BJ (cell line): ENCODE data around the gene FADS1. TPM values are rescaled to one million over a fixed set of nuclear protein-coding genes. Genes with fewer than 3 reads are reported as not detected.

Source experiments
- CTCF ChIA-PET: fragments of 350-600 bp; formaldehyde crosslinking; extraction: SDS; loops from one replicate; lab custom pipeline; 2021; ENCODE audit warnings: antibody characterized with exemption, inconsistent platforms; lab: Yijun Ruan, JAX
- POLR2A ChIA-PET: fragments of 300-600 bp; sonication (Branson Sonifier 250); formaldehyde crosslinking; extraction: SDS; loops from one replicate; lab custom pipeline; 2021; ENCODE audit warnings: antibody characterized with exemption; lab: Charles Lee
- DNase-seq: peaks from one replicate; pipeline ENCODE4 v3.0.0-alpha.2; 2011; ENCODE audit warnings: low read depth
- H3K27me3 ChIP-seq: 2 replicates; pipeline ENCODE4 v1.6.0; 2011; ENCODE audit warnings: low read length; ENCODE audit not compliant: control insufficient read depth, insufficient read depth
- H3K36me3 ChIP-seq: 2 replicates; pipeline ENCODE4 v1.5.1; 2011; ENCODE audit warnings: low read length; ENCODE audit not compliant: control insufficient read depth, insufficient read depth
- H3K4me3 ChIP-seq: 2 replicates; pipeline ENCODE4 v1.5.1; 2011; ENCODE audit warnings: low read depth, mild to moderate bottlenecking, control low read depth, low read length
- CTCF ChIP-seq: IDR thresholded peaks from 2 replicates; pipeline ENCODE4 v1.5.1; 2011; ENCODE audit warnings: low read depth, mild to moderate bottlenecking, control low read depth, inconsistent platforms, low read length, moderate library complexity; ENCODE audit not compliant: insufficient read depth
- polyA plus RNA-seq: library from polyadenylated mRNA; depleted of rRNA; stranded (reverse); fragments of >200 nt; gene quantifications from 2 replicates; pipeline ENCODE4 v1.2.3, GENCODE V29; 2011

Gene FADS1
- polyA plus RNA-seq, 1 experiment, result 58.0 TPM

- POLR2A ChIA-PET, result no interaction called here
- CTCF ChIA-PET, result interaction anchor here (0.9 to 4.8 kb wide), 2 partner anchors 12 to 36 kb away, joined by 3 to 22 read pairs; partner anchors contain the start of gene FADS1
- H3K4me3 ChIP-seq, result peak overlapping the region; percentile 82
- H3K27me3 ChIP-seq, result no peaks in the 10 kb centered on the region
- no peak for DNase-seq
- peaks cover 3% of the 10 kb centered on the region; the same call in 1 of the 2 replicates for H3K36me3 ChIP-seq
- no peak for TF ChIP-seq CTCF
Observed at GRCh38 chr11:61829806-61830205, 13.0 kb upstream of the FADS1 start.

- no peak for DNase-seq
- CTCF ChIA-PET, result interaction anchor here (0.7 to 4.8 kb wide), 11 partner anchors 9 to 278 kb away, joined by 3 to 22 read pairs (median 4); partner anchors contain the start of gene FADS1
Observed at GRCh38 chr11:61828629-61829407, 12.0 kb upstream of the FADS1 start.

GRCh38 chr11:61828379-61828628 lies 11.5 kb upstream of the FADS1 start:
- CTCF ChIA-PET, result interaction anchor here (0.7 to 4.8 kb wide), 10 partner anchors 8 to 279 kb away, joined by 3 to 22 read pairs (median 4); partner anchors contain the start of genes FADS1 and FADS3
- peaks cover 2% of the 10 kb centered on the region; the same call in 1 of the 2 replicates for H3K36me3 ChIP-seq
- DNase-seq, result no peak
- no peaks in the 10 kb centered on the region for H3K27me3 ChIP-seq
- TF ChIP-seq CTCF, result no peak
- POLR2A ChIA-PET, result interaction anchor here (1.0 kb wide), 1 partner anchor 13 kb away, joined by 7 read pairs; no protein-coding TSS in a partner anchor
- peak overlapping the region; percentile 82 for H3K4me3 ChIP-seq

More at GRCh38 chr11:61828629-61829407, 12.0 kb upstream of the FADS1 start:
- peak overlapping the region; percentile 82 for H3K4me3 ChIP-seq
- no peaks in the 10 kb centered on the region for H3K27me3 ChIP-seq
- POLR2A ChIA-PET, result no interaction called here
- peaks cover 2% of the 10 kb centered on the region; the same call in 1 of the 2 replicates for H3K36me3 ChIP-seq
- TF ChIP-seq CTCF, result peak; percentile 75

- DNase-seq, result peak; percentile 81
- peaks cover 2% of the 10 kb centered on the region; the same call in 1 of the 2 replicates for H3K36me3 ChIP-seq
- no peaks in the 10 kb centered on the region for H3K27me3 ChIP-seq
- ChIA-PET CTCF (interaction anchor here (0.6 to 4.8 kb wide), 11 partner anchors 8 to 279 kb away, joined by 3 to 22 read pairs (median 4); partner anchors contain the start of genes FADS1 and FADS3), POLR2A (interaction anchor here (0.6 to 1.0 kb wide), 4 partner anchors 13 to 1066 kb away, joined by 3 to 7 read pairs (median 4); no protein-coding TSS in a partner anchor)
- peak; percentile 16; the same call in 1 of the 2 replicates for TF ChIP-seq CTCF
- peak within 1 kb of the TSS; percentile 82 for H3K4me3 ChIP-seq
Observed at GRCh38 chr11:61827571-61828378, 11.0 kb upstream of the FADS1 start, which contains the start of gene FADS2. Gene FADS2, plus strand, starts transcription at chr11:61828300. Its CDS starts 91 bp downstream, at chr11:61828391.
